Activated gamma-delta T cell treated with anti-CD3 and anti-CD28 coated beads, Interleukin-2, amount 50 U/mL, for 16 hours (primary cell): ENCODE data around the gene ATXN1.

Experiments
- DNase-seq: peaks from one replicate; pipeline ENCODE4 v3.0.0-alpha.2; 2020; ENCODE audit warnings: low read depth

Gene ATXN1

GRCh38 chr6:16359563-16359962 lies 401.7 kb downstream of the ATXN1 start:
- DNase-seq = no peak

- no peak for DNase-seq
Measured at GRCh38 chr6:16358531-16359138, 402.6 kb downstream of the ATXN1 start.

GRCh38 chr6:16355699-16356446 lies 405.4 kb downstream of the ATXN1 start:
- no peak for DNase-seq

- no peak for DNase-seq
Measured at GRCh38 chr6:16355238-16355637, 406.0 kb downstream of the ATXN1 start.

GRCh38 chr6:16354692-16355091 lies 406.6 kb downstream of the ATXN1 start:
- DNase-seq = no peak

GRCh38 chr6:16352821-16353438 lies 408.3 kb downstream of the ATXN1 start:
- no peak for DNase-seq

- DNase-seq = no peak
Measured at GRCh38 chr6:16352258-16352635, 409.0 kb downstream of the ATXN1 start.

GRCh38 chr6:16349544-16349943 lies 411.7 kb downstream of the ATXN1 start:
- DNase-seq = no peak

GRCh38 chr6:16346831-16347230 lies 414.4 kb downstream of the ATXN1 start:
- DNase-seq = no peak

- no peak for DNase-seq
Measured at GRCh38 chr6:16345449-16346330, 415.6 kb downstream of the ATXN1 start.

GRCh38 chr6:16344756-16345155 lies 416.5 kb downstream of the ATXN1 start:
- DNase-seq = no peak

GRCh38 chr6:16343593-16343992 lies 417.7 kb downstream of the ATXN1 start:
- no peak for DNase-seq

- DNase-seq = no peak
Measured at GRCh38 chr6:16339265-16339587, 422.0 kb downstream of the ATXN1 start.

GRCh38 chr6:16338577-16339264 lies 422.5 kb downstream of the ATXN1 start:
- DNase-seq = no peak

- no peak for DNase-seq
Measured at GRCh38 chr6:16337295-16337975, 423.8 kb downstream of the ATXN1 start.

- no peak for DNase-seq
Measured at GRCh38 chr6:16336911-16337294, 424.4 kb downstream of the ATXN1 start.

GRCh38 chr6:16336056-16336818 lies 425.0 kb downstream of the ATXN1 start:
- DNase-seq = no peak

GRCh38 chr6:16335176-16335575 lies 426.1 kb downstream of the ATXN1 start:
- DNase-seq = no peak

- no peak for DNase-seq
Measured at GRCh38 chr6:16334671-16335070, 426.6 kb downstream of the ATXN1 start.

- no peak for DNase-seq
Measured at GRCh38 chr6:16333580-16333979, 427.7 kb downstream of the ATXN1 start.

GRCh38 chr6:16332175-16332542 lies 429.1 kb downstream of the ATXN1 start:
- DNase-seq = peak; percentile 73
